ENCODE measurements around the gene NMT1.

GRCh38 chr17:45016237-45016636, 44.9 kb upstream of the NMT1 start:
- TF ChIP-seq CTCF (IDR thresholded peaks at IDR 0.05), result no peak
- no peak for TF ChIP-seq POLR2A (IDR thresholded peaks at IDR 0.05)

All from right lobe of liver (tissue), 4 donors.